Measurements from ENCODE around the gene FFAR4.

GRCh38 chr10:93604146-93604545 is 37.7 kb downstream of the FFAR4 start:
- TF ChIP-seq, protein P1, sequence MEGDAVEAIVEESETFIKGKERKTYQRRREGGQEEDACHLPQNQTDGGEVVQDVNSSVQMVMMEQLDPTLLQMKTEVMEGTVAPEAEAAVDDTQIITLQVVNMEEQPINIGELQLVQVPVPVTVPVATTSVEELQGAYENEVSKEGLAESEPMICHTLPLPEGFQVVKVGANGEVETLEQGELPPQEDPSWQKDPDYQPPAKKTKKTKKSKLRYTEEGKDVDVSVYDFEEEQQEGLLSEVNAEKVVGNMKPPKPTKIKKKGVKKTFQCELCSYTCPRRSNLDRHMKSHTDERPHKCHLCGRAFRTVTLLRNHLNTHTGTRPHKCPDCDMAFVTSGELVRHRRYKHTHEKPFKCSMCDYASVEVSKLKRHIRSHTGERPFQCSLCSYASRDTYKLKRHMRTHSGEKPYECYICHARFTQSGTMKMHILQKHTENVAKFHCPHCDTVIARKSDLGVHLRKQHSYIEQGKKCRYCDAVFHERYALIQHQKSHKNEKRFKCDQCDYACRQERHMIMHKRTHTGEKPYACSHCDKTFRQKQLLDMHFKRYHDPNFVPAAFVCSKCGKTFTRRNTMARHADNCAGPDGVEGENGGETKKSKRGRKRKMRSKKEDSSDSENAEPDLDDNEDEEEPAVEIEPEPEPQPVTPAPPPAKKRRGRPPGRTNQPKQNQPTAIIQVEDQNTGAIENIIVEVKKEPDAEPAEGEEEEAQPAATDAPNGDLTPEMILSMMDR (IDR thresholded peaks at IDR 0.05): no peak
- TF ChIP-seq POLR2AphosphoS5 (IDR thresholded peaks at IDR 0.05) (no peak), POLR2A (IDR thresholded peaks at IDR 0.05; ENCODE audit: low read depth) (no peak), EP300 (IDR thresholded peaks at IDR 0.05) (no peak)

Data from esophagus muscularis mucosa (tissue), 4 donors.